Prostate gland (tissue), 2 donors: ENCODE data around the gene DCAF7. TPM values are rescaled to one million over a fixed set of nuclear protein-coding genes. Genes with fewer than 3 reads are reported as not detected.

Source experiments
- DNase-seq: peaks from one replicate; pipeline ENCODE4 v3.0.0-alpha.2; 2019; ENCODE audit warnings: low spot score
- H3K27ac ChIP-seq, 2 donors: fragments of 200-600 bp; sonication (generic); 2 replicates each; pipeline ENCODE4 v1.5.1; 2017 to 2019
- H3K27me3 ChIP-seq: fragments of 200-600 bp; sonication (generic); replicated peaks from 2 replicates; pipeline ENCODE4 v1.5.1; 2019; ENCODE audit not compliant: insufficient read depth
- H3K36me3 ChIP-seq, 2 donors: fragments of 200-600 bp; sonication (generic); 1 replicate in 1 of 2; 2 replicates in 1 of 2; pipeline versions ENCODE4 v1.5.1 to v1.8.1; 2017 to 2019
- H3K4me1 ChIP-seq: fragments of 200-600 bp; sonication (generic); replicated peaks from 2 replicates; pipeline ENCODE4 v1.5.1; 2019
- H3K4me3 ChIP-seq, 2 donors: fragments of 200-600 bp; sonication (generic); 2 replicates each; pipeline ENCODE4 v1.5.1; 2017 to 2019
- H3K9me3 ChIP-seq: fragments of 200-600 bp; sonication (generic); 2 replicates; pipeline ENCODE4 v1.5.1; 2017
- POLR2A ChIP-seq: fragments of 450-650 bp; IDR thresholded peaks from one replicate; pipeline ENCODE4 v1.6.1; 2016; ENCODE audit warnings: antibody characterized with exemption, mild to moderate bottlenecking
- POLR2AphosphoS5 ChIP-seq: sonication (generic); formaldehyde crosslinking; IDR thresholded peaks from one replicate; pipeline ENCODE4 v1.6.1; 2017; ENCODE audit warnings: antibody characterized with exemption
- WGBS: methylation state at CpG from one replicate; pipeline ENCODE4 v1.1.5; 2018; 5-methylcytosine and 5-hydroxymethylcytosine counted together
- intact Hi-C: fragments of 100-400 bp; cut with DNase I; formaldehyde crosslinking; loops from one replicate; pipeline ENCODE4 v1.14.2; 2022
- total RNA-seq, 2 donors: library from RNA; depleted of rRNA; stranded (reverse); fragments of >200 nt; gene quantifications; one replicate each; pipeline ENCODE4 v1.1.0, GENCODE V29; 2016
- TF ChIP-seq, protein P1 (sequence below), 4 experiments: fragments of 200-600 bp in 2 of 4; fragments of 450-650 bp in 2 of 4; sonication (generic) in 2 of 4; IDR thresholded peaks; 1 replicate in 3 of 4; 2 replicates in 1 of 4; pipeline ENCODE4 v1.5.1; 2016 to 2019; ENCODE audit warnings: antibody characterized with exemption in 4 of 4, mild to moderate bottlenecking in 2 of 4, moderate library complexity in 2 of 4

The DCAF7 gene
- total RNA-seq, 2 donors from 2014 or later = 48.9 to 68.6 TPM

GRCh38 chr17:63613663-63614062 lies 63.4 kb downstream of the DCAF7 start:
- intact Hi-C loops = loop anchor here (5.0 kb wide), 1 partner anchor 186 kb away; no protein-coding TSS in a partner anchor
- TF ChIP-seq POLR2A = no peak
- TF ChIP-seq, protein P1, sequence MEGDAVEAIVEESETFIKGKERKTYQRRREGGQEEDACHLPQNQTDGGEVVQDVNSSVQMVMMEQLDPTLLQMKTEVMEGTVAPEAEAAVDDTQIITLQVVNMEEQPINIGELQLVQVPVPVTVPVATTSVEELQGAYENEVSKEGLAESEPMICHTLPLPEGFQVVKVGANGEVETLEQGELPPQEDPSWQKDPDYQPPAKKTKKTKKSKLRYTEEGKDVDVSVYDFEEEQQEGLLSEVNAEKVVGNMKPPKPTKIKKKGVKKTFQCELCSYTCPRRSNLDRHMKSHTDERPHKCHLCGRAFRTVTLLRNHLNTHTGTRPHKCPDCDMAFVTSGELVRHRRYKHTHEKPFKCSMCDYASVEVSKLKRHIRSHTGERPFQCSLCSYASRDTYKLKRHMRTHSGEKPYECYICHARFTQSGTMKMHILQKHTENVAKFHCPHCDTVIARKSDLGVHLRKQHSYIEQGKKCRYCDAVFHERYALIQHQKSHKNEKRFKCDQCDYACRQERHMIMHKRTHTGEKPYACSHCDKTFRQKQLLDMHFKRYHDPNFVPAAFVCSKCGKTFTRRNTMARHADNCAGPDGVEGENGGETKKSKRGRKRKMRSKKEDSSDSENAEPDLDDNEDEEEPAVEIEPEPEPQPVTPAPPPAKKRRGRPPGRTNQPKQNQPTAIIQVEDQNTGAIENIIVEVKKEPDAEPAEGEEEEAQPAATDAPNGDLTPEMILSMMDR (IDR thresholded peaks at IDR 0.05) = no peak
- no peak for TF ChIP-seq POLR2AphosphoS5
- Histone ChIP-seq H3K9me3 (no peaks in the 10 kb centered on the region), H3K36me3 (no peaks in the 10 kb centered on the region), H3K27ac (no peak overlapping the region), H3K4me3 (no peak overlapping the region), H3K4me1 (no peaks in the 10 kb centered on the region), H3K27me3 (no peaks in the 10 kb centered on the region)
- 88% methylated on average over 2 of the region's 2 CpGs for WGBS
- DNase-seq = no peak

GRCh38 chr17:63621229-63621683 lies 71.0 kb downstream of the DCAF7 start:
- WGBS = 8% methylated on average over 10 of the region's 10 CpGs
- TF ChIP-seq POLR2A = no peak
- TF ChIP-seq POLR2AphosphoS5 = no peak
- TF ChIP-seq, protein P1 (IDR thresholded peaks at IDR 0.05) = no peak
- intact Hi-C loops = loop anchor here (5.0 kb wide), 3 partner anchors 69 to 226 kb away; partner anchors contain the start of gene DCAF7
- no peak for DNase-seq
- Histone ChIP-seq H3K4me3 (peak overlapping the region; percentile 55 to 78), H3K4me1 (peaks cover 4% of the 10 kb centered on the region), H3K9me3 (no peaks in the 10 kb centered on the region), H3K36me3 (no peaks in the 10 kb centered on the region), H3K27me3 (no peaks in the 10 kb centered on the region), H3K27ac (peak overlapping the region; percentile 80 to 87)

DNA sequence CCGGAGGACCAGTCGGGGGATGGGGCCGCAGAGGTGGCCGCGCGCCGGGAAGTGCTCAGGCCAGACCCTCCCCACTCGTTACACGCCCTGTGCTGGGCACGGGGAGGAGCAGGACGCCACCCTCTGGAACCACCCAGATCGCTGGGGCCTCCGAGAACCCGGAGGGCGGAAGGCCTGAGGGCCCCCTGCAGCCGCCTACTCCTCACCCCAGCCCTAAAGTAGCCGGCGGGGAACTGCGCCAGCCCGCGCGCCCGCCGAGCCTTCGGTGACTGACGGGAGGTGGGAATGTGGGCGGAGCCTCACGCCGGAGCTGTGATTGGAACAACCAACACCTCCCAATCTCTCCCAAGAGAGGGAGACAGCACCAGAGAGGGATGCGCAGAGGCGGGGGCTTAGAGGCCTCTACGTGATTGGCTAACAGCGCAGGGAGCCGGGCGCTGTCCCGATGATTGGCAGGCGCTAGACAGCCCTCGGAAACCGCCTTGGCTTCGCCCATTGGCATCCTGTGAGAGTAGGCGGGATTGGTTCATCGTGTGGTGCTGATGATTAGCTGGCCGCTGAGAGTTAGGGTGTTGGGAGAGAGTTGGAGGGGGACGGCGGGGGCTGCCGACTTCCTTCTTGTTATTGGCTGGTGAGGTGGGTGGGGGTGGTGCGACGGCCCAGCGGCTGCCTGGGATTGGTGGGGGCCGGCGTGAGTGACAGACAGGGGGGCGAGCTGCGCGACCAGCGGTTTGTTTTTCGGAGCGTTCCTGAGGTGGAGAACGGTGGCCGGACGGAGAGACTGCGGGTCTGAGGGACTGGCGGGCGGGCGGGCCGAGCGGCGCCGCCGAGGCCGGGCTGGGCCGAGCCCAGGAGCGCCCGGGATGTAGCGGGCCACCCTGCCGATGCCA lies 71.7 kb downstream of the DCAF7 start, which contains the start of gene MAP3K3:
Gene MAP3K3 (plus strand): TSS at position 734 of the 890 bp plus-strand sequence. CDS start 343 bp downstream, outside the sequence.
- Histone ChIP-seq H3K4me3 (peak within 1 kb of the TSS; percentile 55 to 78), H3K4me1 (peaks cover 10% of the 10 kb centered on the region), H3K36me3 (no peaks in the 10 kb centered on the region), H3K27me3 (no peaks in the 10 kb centered on the region), H3K9me3 (no peaks in the 10 kb centered on the region), H3K27ac (peak within 1 kb of the TSS; percentile 80 to 87)
- TF ChIP-seq POLR2A (peak; percentile 86), POLR2AphosphoS5 (peak; percentile 95)
- TF ChIP-seq, protein P1 (IDR thresholded peaks at IDR 0.05) = peak in 2 of 4 experiments; percentile 39 to 57
- under 1% methylated on average over 73 of the region's 75 CpGs for WGBS
- intact Hi-C loops = loop anchor here (5.0 kb wide), 3 partner anchors 70 to 225 kb away; partner anchors contain the start of gene DCAF7
- DNase-seq = peak; percentile 100

GRCh38 chr17:63622574-63623390 lies 72.5 kb downstream of the DCAF7 start:
- intact Hi-C loops = loop anchor here (5.0 kb wide), 3 partner anchors 70 to 225 kb away; partner anchors contain the start of gene DCAF7
- Histone ChIP-seq H3K36me3 (no peaks in the 10 kb centered on the region), H3K9me3 (no peaks in the 10 kb centered on the region), H3K4me1 (peaks cover 11% of the 10 kb centered on the region), H3K27ac (peak overlapping the region; percentile 76 to 87), H3K27me3 (no peaks in the 10 kb centered on the region), H3K4me3 (peak overlapping the region; percentile 55 to 78)
- peak; percentile 49 for DNase-seq
- no peak for TF ChIP-seq POLR2A
- no peak for TF ChIP-seq POLR2AphosphoS5
- TF ChIP-seq, protein P1 (IDR thresholded peaks at IDR 0.05) = no peak
- under 1% methylated on average over 25 of the region's 100 CpGs for WGBS
